GM18502 (cell line): ENCODE measurements around the gene FCHSD1.

Source experiments
- ATAC-seq: cut with Tn5 transposase; IDR thresholded peaks from one replicate; pipeline ENCODE4 v1.9.1; 2021; ENCODE audit warnings: mild to moderate bottlenecking; ENCODE audit not compliant: unreplicated experiment, poor library complexity

FCHSD1 gene

GRCh38 chr5:141647242-141647641 is 4.0 kb downstream of the FCHSD1 start:
- ATAC-seq, result no peak

GRCh38 chr5:141646026-141646425 is 5.2 kb downstream of the FCHSD1 start:
- ATAC-seq, result no peak

GRCh38 chr5:141641634-141642267 is 9.5 kb downstream of the FCHSD1 start:
- ATAC-seq, result peak; percentile 59

- no peak for ATAC-seq
Observed at GRCh38 chr5:141640698-141641097, 10.5 kb downstream of the FCHSD1 start.

GRCh38 chr5:141640051-141640415 is 11.2 kb downstream of the FCHSD1 start:
- no peak for ATAC-seq

GRCh38 chr5:141639357-141640050 is 11.7 kb downstream of the FCHSD1 start:
- ATAC-seq, result no peak

GRCh38 chr5:141638771-141639170 is 12.4 kb downstream of the FCHSD1 start:
- no peak for ATAC-seq

GRCh38 chr5:141637767-141638419 is 13.3 kb downstream of the FCHSD1 start:
- ATAC-seq, result peak; percentile 33

- ATAC-seq, result peak; percentile 35
Observed at GRCh38 chr5:141637123-141637766, 14.0 kb downstream of the FCHSD1 start.

- peak; percentile 73 for ATAC-seq
Observed at GRCh38 chr5:141636413-141637122, 14.7 kb downstream of the FCHSD1 start, which contains the start of the genes HDAC3 and RELL2. Gene HDAC3 (minus strand): TSS chr5:141636849. CDS start chr5:141636790, 59 bp downstream. Gene RELL2 (plus strand): TSS chr5:141636997. CDS start chr5:141638226, 1,229 bp downstream.

- ATAC-seq, result no peak
Observed at GRCh38 chr5:141636106-141636412, 15.2 kb downstream of the FCHSD1 start.

GRCh38 chr5:141635646-141636045 is 15.6 kb downstream of the FCHSD1 start:
- ATAC-seq, result no peak

GRCh38 chr5:141634720-141635119 is 16.5 kb downstream of the FCHSD1 start:
- ATAC-seq, result no peak

- ATAC-seq, result peak; percentile 74
Observed at GRCh38 chr5:141633871-141634561, 17.2 kb downstream of the FCHSD1 start.

- no peak for ATAC-seq
Observed at GRCh38 chr5:141632650-141633049, 18.6 kb downstream of the FCHSD1 start.

- ATAC-seq, result no peak
Observed at GRCh38 chr5:141630570-141631140, 20.6 kb downstream of the FCHSD1 start.

- no peak for ATAC-seq
Observed at GRCh38 chr5:141628175-141628788, 22.9 kb downstream of the FCHSD1 start.

GRCh38 chr5:141623611-141624010 is 27.6 kb downstream of the FCHSD1 start:
- no peak for ATAC-seq

- peak; percentile 64 for ATAC-seq
Observed at GRCh38 chr5:141623186-141623585, 28.0 kb downstream of the FCHSD1 start.
